Measurements from ENCODE around the gene PF4V1. TPM values are rescaled to one million over a fixed set of nuclear protein-coding genes. Genes with fewer than 3 reads are reported as not detected.

Gene PF4V1
- total and polyA plus RNA-seq, 9 of the 15 experiments (the other 6 are each of a cell fraction or from before 2014, with no cell fraction given): not detected

DNA sequence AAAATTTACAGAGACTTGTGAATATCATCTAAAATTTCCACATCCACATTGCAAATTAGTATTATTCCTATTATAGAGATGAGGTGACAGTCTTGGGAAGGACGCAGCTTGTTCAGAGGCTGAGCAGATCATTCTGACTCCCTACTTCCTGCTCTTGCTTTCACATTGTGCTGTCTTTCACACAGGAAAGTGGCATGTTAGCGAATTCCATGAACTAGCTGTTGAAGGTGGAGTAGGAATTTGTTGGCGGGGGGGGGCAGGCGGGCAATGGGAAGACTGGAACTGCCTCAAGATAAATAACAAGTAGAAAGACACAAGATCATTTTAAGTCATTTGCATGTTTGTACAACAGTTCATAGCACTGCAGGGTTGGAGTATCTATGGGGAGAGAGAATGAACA, 2.3 kb downstream of the PF4V1 start:
- Histone ChIP-seq H3K4me1 (replicated peaks in 1 of 2; ENCODE audit: control insufficient read depth in 2 of 2, insufficient read depth in 2 of 2, low read length in 2 of 2) (peaks cover 0 to 5% of the 10 kb centered on the region in 2 experiments; a peak in 1 of 5 replicates), H3K27ac (ENCODE audit: extremely low read depth, low read depth, low read length) (no peak overlapping the region), H3K27me3 (ENCODE audit: control insufficient read depth in 2 of 2, insufficient read depth in 2 of 2, low read length in 2 of 2) (no peaks in the 10 kb centered on the region), H3K9ac (ENCODE audit: insufficient read depth in 1 of 2, low read depth in 2 of 2, low read length in 2 of 2) (no peak overlapping the region), H4K20me1 (replicated peaks; ENCODE audit: control insufficient read depth, insufficient read depth, low read length) (no peaks in the 10 kb centered on the region), H3K4me3 (no peak overlapping the region), H3K4me2 (ENCODE audit: insufficient read depth, low read length) (no peak overlapping the region), H2AFZ (ENCODE audit: low read depth, low read length) (no peak overlapping the region), H3K9me1 (ENCODE audit: control insufficient read depth, insufficient read depth, low read length) (no peaks in the 10 kb centered on the region), H3K36me3 (ENCODE audit: control insufficient read depth, insufficient read depth, low read length) (no peaks in the 10 kb centered on the region), H3K79me2 (ENCODE audit: control insufficient read depth, insufficient read depth, low read length) (no peaks in the 10 kb centered on the region), H3K9me3 (replicated peaks; ENCODE audit: control insufficient read depth, insufficient read depth, low read depth, low read length) (no peaks in the 10 kb centered on the region)
- in situ Hi-C loops (cut with MboI) (no loop called here), intact Hi-C loops (cut with micrococcal nuclease) (no loop called here)
- WGBS (ENCODE audit: insufficient coverage, low coverage, missing lambda C conversion rate): 51% methylated on average over 4 of the region's 4 CpGs
- FAIRE-seq (no peak), ATAC-seq (no peak), DNase-seq (ENCODE audit: extremely low read depth in 1 of 4, low spot score in 3 of 4) (no peak)
- CTCF ChIA-PET (ENCODE audit: low intra/inter-chr PET ratio): no interaction called here
- TF ChIP-seq, protein P1, sequence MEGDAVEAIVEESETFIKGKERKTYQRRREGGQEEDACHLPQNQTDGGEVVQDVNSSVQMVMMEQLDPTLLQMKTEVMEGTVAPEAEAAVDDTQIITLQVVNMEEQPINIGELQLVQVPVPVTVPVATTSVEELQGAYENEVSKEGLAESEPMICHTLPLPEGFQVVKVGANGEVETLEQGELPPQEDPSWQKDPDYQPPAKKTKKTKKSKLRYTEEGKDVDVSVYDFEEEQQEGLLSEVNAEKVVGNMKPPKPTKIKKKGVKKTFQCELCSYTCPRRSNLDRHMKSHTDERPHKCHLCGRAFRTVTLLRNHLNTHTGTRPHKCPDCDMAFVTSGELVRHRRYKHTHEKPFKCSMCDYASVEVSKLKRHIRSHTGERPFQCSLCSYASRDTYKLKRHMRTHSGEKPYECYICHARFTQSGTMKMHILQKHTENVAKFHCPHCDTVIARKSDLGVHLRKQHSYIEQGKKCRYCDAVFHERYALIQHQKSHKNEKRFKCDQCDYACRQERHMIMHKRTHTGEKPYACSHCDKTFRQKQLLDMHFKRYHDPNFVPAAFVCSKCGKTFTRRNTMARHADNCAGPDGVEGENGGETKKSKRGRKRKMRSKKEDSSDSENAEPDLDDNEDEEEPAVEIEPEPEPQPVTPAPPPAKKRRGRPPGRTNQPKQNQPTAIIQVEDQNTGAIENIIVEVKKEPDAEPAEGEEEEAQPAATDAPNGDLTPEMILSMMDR (IDR thresholded peaks at IDR 0.05 in 2 of 3, conservative IDR thresholded peaks at IDR 0.05 in 1 of 3; ENCODE audit: insufficient read depth in 2 of 3, low read depth in 1 of 3, low read length in 3 of 3): no peak
- TF ChIP-seq MXI1 (IDR thresholded peaks at IDR 0.05; ENCODE audit: low read depth, low read length) (no peak), TAL1 (IDR thresholded peaks at IDR 0.05) (no peak), OTX1 (CRISPR knock-in tag; IDR thresholded peaks at IDR 0.05) (no peak), LEF1 (IDR thresholded peaks at IDR 0.05) (no peak), NCOA2 (IDR thresholded peaks at IDR 0.05; ENCODE audit: partially characterized antibody in 2 of 2) (no peak), ZNF696 (CRISPR knock-in tag; conservative IDR thresholded peaks at IDR 0.05) (no peak), FIP1L1 (IDR thresholded peaks at IDR 0.05; ENCODE audit: low read depth, low read length, poor library complexity, severe bottlenecking) (no peak), PTTG1 (tag; IDR thresholded peaks at IDR 0.05; ENCODE audit: low read depth) (no peak), ZNF316 (IDR thresholded peaks at IDR 0.05) (no peak), SMARCA5 (IDR thresholded peaks at IDR 0.05) (no peak), EP400 (IDR thresholded peaks at IDR 0.05) (no peak), HNRNPH1 (optimal IDR thresholded peaks at IDR 0.05; ENCODE audit: low read depth, low read length) (no peak), ZNF57 (CRISPR knock-in tag; IDR thresholded peaks at IDR 0.05) (no peak), PTBP1 (IDR thresholded peaks at IDR 0.05; ENCODE audit: low read depth, low read length) (no peak), JUNB (CRISPR knock-in tag; conservative IDR thresholded peaks at IDR 0.05) (no peak)
- TF ChIP-seq, protein P2, sequence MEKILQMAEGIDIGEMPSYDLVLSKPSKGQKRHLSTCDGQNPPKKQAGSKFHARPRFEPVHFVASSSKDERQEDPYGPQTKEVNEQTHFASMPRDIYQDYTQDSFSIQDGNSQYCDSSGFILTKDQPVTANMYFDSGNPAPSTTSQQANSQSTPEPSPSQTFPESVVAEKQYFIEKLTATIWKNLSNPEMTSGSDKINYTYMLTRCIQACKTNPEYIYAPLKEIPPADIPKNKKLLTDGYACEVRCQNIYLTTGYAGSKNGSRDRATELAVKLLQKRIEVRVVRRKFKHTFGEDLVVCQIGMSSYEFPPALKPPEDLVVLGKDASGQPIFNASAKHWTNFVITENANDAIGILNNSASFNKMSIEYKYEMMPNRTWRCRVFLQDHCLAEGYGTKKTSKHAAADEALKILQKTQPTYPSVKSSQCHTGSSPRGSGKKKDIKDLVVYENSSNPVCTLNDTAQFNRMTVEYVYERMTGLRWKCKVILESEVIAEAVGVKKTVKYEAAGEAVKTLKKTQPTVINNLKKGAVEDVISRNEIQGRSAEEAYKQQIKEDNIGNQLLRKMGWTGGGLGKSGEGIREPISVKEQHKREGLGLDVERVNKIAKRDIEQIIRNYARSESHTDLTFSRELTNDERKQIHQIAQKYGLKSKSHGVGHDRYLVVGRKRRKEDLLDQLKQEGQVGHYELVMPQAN (IDR thresholded peaks at IDR 0.05; ENCODE audit: borderline replicate concordance): no peak
- TF ChIP-seq, protein P3, sequence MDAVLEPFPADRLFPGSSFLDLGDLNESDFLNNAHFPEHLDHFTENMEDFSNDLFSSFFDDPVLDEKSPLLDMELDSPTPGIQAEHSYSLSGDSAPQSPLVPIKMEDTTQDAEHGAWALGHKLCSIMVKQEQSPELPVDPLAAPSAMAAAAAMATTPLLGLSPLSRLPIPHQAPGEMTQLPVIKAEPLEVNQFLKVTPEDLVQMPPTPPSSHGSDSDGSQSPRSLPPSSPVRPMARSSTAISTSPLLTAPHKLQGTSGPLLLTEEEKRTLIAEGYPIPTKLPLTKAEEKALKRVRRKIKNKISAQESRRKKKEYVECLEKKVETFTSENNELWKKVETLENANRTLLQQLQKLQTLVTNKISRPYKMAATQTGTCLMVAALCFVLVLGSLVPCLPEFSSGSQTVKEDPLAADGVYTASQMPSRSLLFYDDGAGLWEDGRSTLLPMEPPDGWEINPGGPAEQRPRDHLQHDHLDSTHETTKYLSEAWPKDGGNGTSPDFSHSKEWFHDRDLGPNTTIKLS (IDR thresholded peaks at IDR 0.05; ENCODE audit: borderline replicate concordance, low read depth): no peak
- no TSS peak for BruUV-seq (replicated peaks)
- POLR2A ChIA-PET: interaction anchor here (1.1 kb wide), 1 partner anchor 19 kb away, joined by 3 read pairs; no protein-coding TSS in a partner anchor
